K562 (cell line): Measurements from ENCODE around the gene FSCN2. TPM values are rescaled to one million over a fixed set of nuclear protein-coding genes. Genes with fewer than 3 reads are reported as not detected.

Experiments
- ATAC-seq: fragments of 200-7000 bp; cut with Tn5 transposase; 3 replicates; pipeline ENCODE4 v1.9.1; 2020; ENCODE audit warnings: moderate library complexity
- BruUV-seq: library from RNA; stranded (reverse); fragments of 400-500 nt; replicated peaks from 2 replicates; lab custom pipeline; 2021; lab: Mats Ljungman, UMichigan
- CTCF ChIA-PET: fragments of 300-600 bp; formaldehyde crosslinking; extraction: SDS; loops from one replicate; lab custom pipeline; 2021; ENCODE audit warnings: low intra/inter-chr PET ratio; lab: Yijun Ruan, JAX
- POLR2A ChIA-PET: fragments of 300-600, 350-650 bp; sonication (Branson Sonifier 250); formaldehyde crosslinking; extraction: SDS; loops from one replicate; lab custom pipeline; 2021; ENCODE audit warnings: antibody characterized with exemption, inconsistent platforms; lab: Yijun Ruan, JAX
- DNase-seq, 4 experiments: peaks; one replicate each; pipeline versions ENCODE4 v3.0.0 to v3.0.0-alpha.2; 2011 to 2018; ENCODE audit warnings: low spot score in 3 of 4, mixed read lengths in 3 of 4; ENCODE audit errors: extremely low read depth in 1 of 4
- FAIRE-seq: peaks from 2 replicates; lab custom pipeline; 2011; peaks lifted over from hg19 to GRCh38; lab: Jason Lieb, UNC
- H2AFZ ChIP-seq: 2 replicates; pipeline ENCODE4 v1.6.0; 2011; ENCODE audit warnings: low read depth, low read length, control low read depth, inconsistent platforms
- H3K27ac ChIP-seq: fragments of 200-600 bp; 3 replicates; pipeline ENCODE4 v1.8.0; 2011; ENCODE audit warnings: low read depth, mild to moderate bottlenecking, control low read depth, inconsistent platforms, low read length, moderate library complexity, mixed read lengths; ENCODE audit errors: extremely low read depth
- H3K27me3 ChIP-seq, 2 experiments: fragments of 300-600 bp in 1 of 2; 2 replicates in 1 of 2; 3 replicates in 1 of 2; pipeline versions ENCODE4 v1.6.0 to v1.8.0; 2011; ENCODE audit warnings: inconsistent platforms in 2 of 2, low read length in 2 of 2, mild to moderate bottlenecking in 1 of 2, mixed read lengths in 1 of 2, moderate library complexity in 1 of 2; ENCODE audit not compliant: control insufficient read depth in 2 of 2, insufficient read depth in 2 of 2
- H3K36me3 ChIP-seq: fragments of 300-600 bp; 3 replicates; pipeline ENCODE4 v1.8.0; 2011; ENCODE audit warnings: mild to moderate bottlenecking, low read length, inconsistent platforms; ENCODE audit not compliant: control insufficient read depth, insufficient read depth
- H3K4me1 ChIP-seq, 2 experiments: fragments of 200-600 bp in 1 of 2; replicated peaks in 1 of 2; 2 replicates in 1 of 2; 3 replicates in 1 of 2; pipeline versions ENCODE4 v1.5.1 to v1.8.0; 2011; ENCODE audit warnings: inconsistent platforms in 2 of 2, low read length in 2 of 2, mild to moderate bottlenecking in 1 of 2, mixed read lengths in 1 of 2, moderate library complexity in 1 of 2; ENCODE audit not compliant: control insufficient read depth in 2 of 2, insufficient read depth in 2 of 2
- H3K4me2 ChIP-seq: 2 replicates; pipeline ENCODE4 v1.6.1; 2011; ENCODE audit warnings: low read length, control low read depth, inconsistent platforms, mixed read lengths; ENCODE audit not compliant: insufficient read depth
- H3K4me3 ChIP-seq: fragments of 200-600 bp; sonication (generic), shearing (Covaris generic); 2 replicates; pipeline ENCODE4 v1.5.1; 2016; ENCODE audit warnings: control low read depth, inconsistent platforms
- H3K79me2 ChIP-seq: fragments of 200-600 bp; 3 replicates; pipeline ENCODE4 v1.8.0; 2011; ENCODE audit warnings: low read length, inconsistent platforms; ENCODE audit not compliant: control insufficient read depth, insufficient read depth
- H3K9ac ChIP-seq, 2 experiments: 2 replicates each; pipeline versions ENCODE4 v1.6.0 to v1.6.1; 2011; ENCODE audit warnings: low read depth in 2 of 2, low read length in 2 of 2, control low read depth in 1 of 2, inconsistent platforms in 1 of 2, mild to moderate bottlenecking in 1 of 2, mixed read lengths in 1 of 2; ENCODE audit not compliant: insufficient read depth in 1 of 2
- H3K9me1 ChIP-seq: one replicate; pipeline ENCODE4 v1.6.0; 2011; ENCODE audit warnings: inconsistent platforms, mild to moderate bottlenecking, low read length, moderate library complexity; ENCODE audit not compliant: control insufficient read depth, insufficient read depth
- H3K9me3 ChIP-seq: replicated peaks from 2 replicates; pipeline ENCODE4 v1.5.1; 2011; ENCODE audit warnings: low read depth, low read length, inconsistent platforms; ENCODE audit not compliant: control insufficient read depth, insufficient read depth
- H4K20me1 ChIP-seq: replicated peaks from 2 replicates; pipeline ENCODE4 v1.6.1; 2011; ENCODE audit warnings: low read length, inconsistent platforms, mixed read lengths; ENCODE audit not compliant: control insufficient read depth, insufficient read depth
- MYNN ChIP-seq, 2 experiments: sonication (generic); formaldehyde crosslinking in 1 of 2; IDR thresholded peaks; 2 replicates each; pipeline versions ENCODE4 v1.5.0 to v1.6.1; 2016 to 2020; ENCODE audit warnings: antibody characterized with exemption in 1 of 2, missing genetic modification reagents in 1 of 2
- POLR2G ChIP-seq: fragments of 200-400 bp; formaldehyde crosslinking; IDR thresholded peaks from 2 replicates; pipeline ENCODE4 v1.6.1; 2017; ENCODE audit warnings: low read depth, mild to moderate bottlenecking, antibody characterized with exemption, low read length, moderate library complexity
- REST ChIP-seq, 2 experiments: fragments of 450-650 bp; formaldehyde crosslinking in 1 of 2; IDR thresholded peaks; 2 replicates each; pipeline versions ENCODE4 v1.4.0 to v1.6.1; 2014 to 2020; ENCODE audit warnings: mild to moderate bottlenecking in 2 of 2, borderline replicate concordance in 1 of 2, low read depth in 1 of 2
- STAG1 ChIP-seq: sonication (generic); formaldehyde crosslinking; IDR thresholded peaks from 2 replicates; pipeline ENCODE4 v1.5.0; 2020; ENCODE audit warnings: missing genetic modification reagents, borderline replicate concordance
- ZNF507 ChIP-seq: conservative IDR thresholded peaks from 2 replicates; pipeline ENCODE4 v1.6.1; 2017; ENCODE audit warnings: missing genetic modification characterization, missing compliant biosample characterization
- WGBS: fragments of 100-300 bp; shearing (Covaris generic); methylation state at CpG from one replicate; pipeline ENCODE4 v1.1.6; 2016; ENCODE audit warnings: low coverage, mixed read lengths; ENCODE audit not compliant: insufficient coverage; ENCODE audit errors: missing lambda C conversion rate; 5-methylcytosine and 5-hydroxymethylcytosine counted together
- in situ Hi-C: fragments of 300-500 bp; cut with MboI; formaldehyde crosslinking; loops from 4 replicates; pipeline ENCODE4 v1.15.0; 2018; ENCODE audit warnings: inconsistent platforms, mixed read lengths
- intact Hi-C: fragments of 100-400 bp; cut with micrococcal nuclease; formaldehyde crosslinking; loops from 2 replicates; pipeline ENCODE4 v1.14.2; 2022
- polyA plus RNA-seq, 8 experiments: library from polyadenylated mRNA; depleted of rRNA in 4 of 8; stranded (reverse) in 5 of 8; unstranded in 3 of 8; fragments of >200 nt; fragmentation: Nextera tagmentation in 2 of 8; fragmentation: Illumina TruSeq in 1 of 8; extraction: Ambion mirVana in 2 of 8; extraction: Trizol in 1 of 8; gene quantifications; 2 replicates each; pipeline versions ENCODE4 v1.2.1 to v1.2.3, GENCODE V29; 2011 to 2014; ENCODE audit warnings: inconsistent platforms in 1 of 8, missing spikeins in 1 of 8
- total RNA-seq, 7 experiments: library from RNA; depleted of rRNA in 6 of 7; stranded (reverse); fragments of >200 nt in 6 of 7; fragmentation: Illumina TruSeq in 2 of 7; extraction: Trizol in 2 of 7; gene quantifications; 2 replicates each; pipeline versions ENCODE4 v1.2.1 to v1.2.3, GENCODE V29; 2011 to 2021; ENCODE audit warnings: low replicate concordance in 1 of 7
- TF ChIP-seq, protein P1 (sequence below), 3 experiments: IDR thresholded peaks in 2 of 3; conservative IDR thresholded peaks in 1 of 3; 2 replicates each; pipeline ENCODE4 v1.5.1; 2011 to 2012; ENCODE audit warnings: low read length in 3 of 3, mild to moderate bottlenecking in 3 of 3, control low read depth in 2 of 3, improper control_type of control experiment in 1 of 3, inconsistent platforms in 1 of 3, low read depth in 1 of 3, mixed read lengths in 1 of 3, moderate library complexity in 1 of 3; ENCODE audit not compliant: insufficient read depth in 2 of 3

Gene FSCN2
- total and polyA plus RNA-seq, 9 of the 15 experiments (the other 6 are each of a cell fraction or from before 2014, with no cell fraction given): 0.08 TPM; not detected in 8

GRCh38 chr17:81523402-81524038, 4.7 kb upstream of the FSCN2 start:
- no peaks in the 10 kb centered on the region for H4K20me1 ChIP-seq
- POLR2A ChIA-PET: interaction anchor here (0.7 to 1.6 kb wide), 4 partner anchors 11 to 15 kb away, joined by 3 to 6 read pairs (median 4); partner anchors contain the start of gene ACTG1
- intact Hi-C loops: loop anchor here (5.0 kb wide), 1 partner anchor 41 kb away; no protein-coding TSS in a partner anchor
- H3K9me3 ChIP-seq: no peaks in the 10 kb centered on the region
- H3K4me2 ChIP-seq: no peak overlapping the region
- no peaks in the 10 kb centered on the region for H3K9me1 ChIP-seq
- FAIRE-seq: no peak
- BruUV-seq: no TSS peak
- no peak for TF ChIP-seq ZNF507
- TF ChIP-seq REST (IDR thresholded peaks at IDR 0.05; ENCODE audit: borderline replicate concordance): peak; percentile 28; the same call in 1 of the 2 replicates
- no peak for TF ChIP-seq REST (CRISPR knock-in tag; IDR thresholded peaks at IDR 0.05; ENCODE audit: low read depth)
- peak; percentile 39; the same call in 1 of the 2 replicates for TF ChIP-seq POLR2G
- 0 out of 2 replicates have a peak, but pooled peaks have one; percentile 15 for TF ChIP-seq STAG1 (CRISPR knock-in tag)
- TF ChIP-seq MYNN (IDR thresholded peaks at IDR 0.05): no peak
- no peak for TF ChIP-seq MYNN (CRISPR knock-in tag; IDR thresholded peaks at IDR 0.05)
- TF ChIP-seq, protein P1, sequence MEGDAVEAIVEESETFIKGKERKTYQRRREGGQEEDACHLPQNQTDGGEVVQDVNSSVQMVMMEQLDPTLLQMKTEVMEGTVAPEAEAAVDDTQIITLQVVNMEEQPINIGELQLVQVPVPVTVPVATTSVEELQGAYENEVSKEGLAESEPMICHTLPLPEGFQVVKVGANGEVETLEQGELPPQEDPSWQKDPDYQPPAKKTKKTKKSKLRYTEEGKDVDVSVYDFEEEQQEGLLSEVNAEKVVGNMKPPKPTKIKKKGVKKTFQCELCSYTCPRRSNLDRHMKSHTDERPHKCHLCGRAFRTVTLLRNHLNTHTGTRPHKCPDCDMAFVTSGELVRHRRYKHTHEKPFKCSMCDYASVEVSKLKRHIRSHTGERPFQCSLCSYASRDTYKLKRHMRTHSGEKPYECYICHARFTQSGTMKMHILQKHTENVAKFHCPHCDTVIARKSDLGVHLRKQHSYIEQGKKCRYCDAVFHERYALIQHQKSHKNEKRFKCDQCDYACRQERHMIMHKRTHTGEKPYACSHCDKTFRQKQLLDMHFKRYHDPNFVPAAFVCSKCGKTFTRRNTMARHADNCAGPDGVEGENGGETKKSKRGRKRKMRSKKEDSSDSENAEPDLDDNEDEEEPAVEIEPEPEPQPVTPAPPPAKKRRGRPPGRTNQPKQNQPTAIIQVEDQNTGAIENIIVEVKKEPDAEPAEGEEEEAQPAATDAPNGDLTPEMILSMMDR (IDR thresholded peaks at IDR 0.05 in 2 of 3, conservative IDR thresholded peaks at IDR 0.05 in 1 of 3; ENCODE audit: insufficient read depth in 2 of 3, low read depth in 1 of 3, low read length in 3 of 3): 0 out of 6 replicates have a peak, but pooled peaks of 1 of the 3 experiments have one; percentile 6
- no peaks in the 10 kb centered on the region for H3K79me2 ChIP-seq
- H3K27me3 ChIP-seq: peaks cover 0 to 33% of the 10 kb centered on the region in 2 experiments; a peak in 3 of 5 replicates
- no peak overlapping the region for H3K4me3 ChIP-seq
- no peak overlapping the region for H2AFZ ChIP-seq
- peak overlapping the region in 1 of 2 experiments; percentile 78; a peak in 2 of 4 replicates for H3K9ac ChIP-seq
- no peak overlapping the region for H3K27ac ChIP-seq
- CTCF ChIA-PET: interaction anchor here (2.3 kb wide), 1 partner anchor 270 kb away, joined by 9 read pairs; no protein-coding TSS in a partner anchor
- no peaks in the 10 kb centered on the region for H3K36me3 ChIP-seq
- 15% methylated on average over 17 of the region's 17 CpGs for WGBS
- in situ Hi-C loops: no loop called here
- no peak for DNase-seq
- H3K4me1 ChIP-seq: peaks cover 5 to 68% of the 10 kb centered on the region in 2 experiments; a peak in 4 of 5 replicates
- no peak for ATAC-seq
